Prostate gland (tissue), 2 donors: ENCODE measurements around the gene ADAM15.

Experiments used
- POLR2A ChIP-seq: fragments of 450-650 bp; IDR thresholded peaks from one replicate; pipeline ENCODE4 v1.6.1; 2016; ENCODE audit warnings: antibody characterized with exemption, mild to moderate bottlenecking
- POLR2AphosphoS5 ChIP-seq: sonication (generic); formaldehyde crosslinking; IDR thresholded peaks from one replicate; pipeline ENCODE4 v1.6.1; 2017; ENCODE audit warnings: antibody characterized with exemption
- TF ChIP-seq, protein P1 (sequence below), 4 experiments: fragments of 200-600 bp in 2 of 4; fragments of 450-650 bp in 2 of 4; sonication (generic) in 2 of 4; IDR thresholded peaks; 1 replicate in 3 of 4; 2 replicates in 1 of 4; pipeline ENCODE4 v1.5.1; 2016 to 2019; ENCODE audit warnings: antibody characterized with exemption in 4 of 4, mild to moderate bottlenecking in 2 of 4, moderate library complexity in 2 of 4

DNA sequence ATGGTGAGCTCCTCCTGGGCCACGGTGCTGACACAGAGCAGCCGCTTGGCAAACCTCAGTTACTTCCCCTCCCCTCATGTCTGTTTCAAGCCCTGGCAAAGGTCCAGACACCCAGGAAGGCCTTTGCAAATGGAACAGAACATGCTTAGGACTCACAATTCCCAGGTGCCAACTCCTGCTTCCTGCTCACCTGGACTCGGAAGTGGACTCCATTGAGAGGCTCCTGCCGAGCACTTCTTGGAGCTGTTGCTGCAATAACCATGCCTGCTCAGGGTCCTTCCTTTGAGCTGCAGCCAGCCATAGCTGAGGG, 28.2 kb upstream of the ADAM15 start:
- TF ChIP-seq, protein P1, sequence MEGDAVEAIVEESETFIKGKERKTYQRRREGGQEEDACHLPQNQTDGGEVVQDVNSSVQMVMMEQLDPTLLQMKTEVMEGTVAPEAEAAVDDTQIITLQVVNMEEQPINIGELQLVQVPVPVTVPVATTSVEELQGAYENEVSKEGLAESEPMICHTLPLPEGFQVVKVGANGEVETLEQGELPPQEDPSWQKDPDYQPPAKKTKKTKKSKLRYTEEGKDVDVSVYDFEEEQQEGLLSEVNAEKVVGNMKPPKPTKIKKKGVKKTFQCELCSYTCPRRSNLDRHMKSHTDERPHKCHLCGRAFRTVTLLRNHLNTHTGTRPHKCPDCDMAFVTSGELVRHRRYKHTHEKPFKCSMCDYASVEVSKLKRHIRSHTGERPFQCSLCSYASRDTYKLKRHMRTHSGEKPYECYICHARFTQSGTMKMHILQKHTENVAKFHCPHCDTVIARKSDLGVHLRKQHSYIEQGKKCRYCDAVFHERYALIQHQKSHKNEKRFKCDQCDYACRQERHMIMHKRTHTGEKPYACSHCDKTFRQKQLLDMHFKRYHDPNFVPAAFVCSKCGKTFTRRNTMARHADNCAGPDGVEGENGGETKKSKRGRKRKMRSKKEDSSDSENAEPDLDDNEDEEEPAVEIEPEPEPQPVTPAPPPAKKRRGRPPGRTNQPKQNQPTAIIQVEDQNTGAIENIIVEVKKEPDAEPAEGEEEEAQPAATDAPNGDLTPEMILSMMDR (IDR thresholded peaks at IDR 0.05) = no peak
- TF ChIP-seq POLR2AphosphoS5 = peak; percentile 41
- TF ChIP-seq POLR2A = no peak
